Measurements from ENCODE around the gene NCOR1. TPM values are rescaled to one million over a fixed set of nuclear protein-coding genes. Genes with fewer than 3 reads are reported as not detected.
"Not testable (repeated sequence)": the region's sequence is repeated elsewhere in the genome, so short reads cannot be mapped to it uniquely, and the experiment has no call there.

The NCOR1 gene
- total and polyA plus RNA-seq, 2 experiments from 2014 or later: 102 to 132 TPM

DNA sequence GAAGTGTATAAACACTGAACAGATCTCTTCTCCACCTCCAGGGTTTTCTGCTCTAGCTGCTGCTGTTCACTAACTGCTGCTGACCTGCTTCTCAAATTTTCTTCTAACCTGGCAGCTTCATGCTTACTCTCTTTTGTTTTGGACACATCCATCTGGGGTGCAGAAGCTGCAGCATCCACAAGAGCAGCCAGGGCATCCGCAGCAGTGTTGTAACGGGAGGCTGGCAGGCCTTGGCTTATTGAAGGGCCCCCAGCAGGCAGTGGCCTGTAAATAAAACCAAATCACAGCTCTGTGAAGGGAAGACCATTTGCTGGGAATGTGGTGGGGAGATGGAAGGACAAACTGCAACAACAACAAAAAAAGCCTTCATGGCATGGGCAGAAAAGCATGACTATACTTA lies 153.7 kb downstream of the NCOR1 start:
- H3K27ac ChIP-seq (ENCODE audit: low read depth): no peak overlapping the region
- Mint-ChIP-seq H3K4me3 (no peak overlapping the region), H3K27ac (no peak overlapping the region), H3K36me3 (ENCODE audit: low read depth) (peaks cover 71% of the 10 kb centered on the region), H3K4me1 (no peaks in the 10 kb centered on the region), H3K9me3 (no peaks in the 10 kb centered on the region), H3K27me3 (ENCODE audit: insufficient read depth, low read depth, poor library complexity) (no peaks in the 10 kb centered on the region)
- H3K4me3 ChIP-seq: no peak overlapping the region
- no peak overlapping the region for H3K4me2 ChIP-seq
- ATAC-seq (no peak), DNase-seq (ENCODE audit: low spot score) (no peak)
- no peaks in the 10 kb centered on the region for H3K4me1 ChIP-seq (ENCODE audit: insufficient read depth)
- H2AFZ ChIP-seq: no peak overlapping the region
- no peaks in the 10 kb centered on the region for H3K27me3 ChIP-seq (ENCODE audit: insufficient read depth)
- H3K9me2 ChIP-seq (ENCODE audit: insufficient read depth): no peaks in the 10 kb centered on the region
- H3K79me2 ChIP-seq (replicated peaks; ENCODE audit: insufficient read depth): no peaks in the 10 kb centered on the region; the same call in 1 of the 2 replicates
- peaks cover 60% of the 10 kb centered on the region for H3K36me3 ChIP-seq (ENCODE audit: insufficient read depth)
- no peaks in the 10 kb centered on the region for H3F3A ChIP-seq (replicated peaks; ENCODE audit: low read depth)
- H4K20me1 ChIP-seq (replicated peaks; ENCODE audit: insufficient read depth): 0 out of 2 replicates have a peak, but pooled peaks cover 4% of the 10 kb centered on the region
- TF ChIP-seq ZNF331 (CRISPR knock-in tag; IDR thresholded peaks at IDR 0.05; ENCODE audit: low read depth): no peak
- TF ChIP-seq, protein P1, sequence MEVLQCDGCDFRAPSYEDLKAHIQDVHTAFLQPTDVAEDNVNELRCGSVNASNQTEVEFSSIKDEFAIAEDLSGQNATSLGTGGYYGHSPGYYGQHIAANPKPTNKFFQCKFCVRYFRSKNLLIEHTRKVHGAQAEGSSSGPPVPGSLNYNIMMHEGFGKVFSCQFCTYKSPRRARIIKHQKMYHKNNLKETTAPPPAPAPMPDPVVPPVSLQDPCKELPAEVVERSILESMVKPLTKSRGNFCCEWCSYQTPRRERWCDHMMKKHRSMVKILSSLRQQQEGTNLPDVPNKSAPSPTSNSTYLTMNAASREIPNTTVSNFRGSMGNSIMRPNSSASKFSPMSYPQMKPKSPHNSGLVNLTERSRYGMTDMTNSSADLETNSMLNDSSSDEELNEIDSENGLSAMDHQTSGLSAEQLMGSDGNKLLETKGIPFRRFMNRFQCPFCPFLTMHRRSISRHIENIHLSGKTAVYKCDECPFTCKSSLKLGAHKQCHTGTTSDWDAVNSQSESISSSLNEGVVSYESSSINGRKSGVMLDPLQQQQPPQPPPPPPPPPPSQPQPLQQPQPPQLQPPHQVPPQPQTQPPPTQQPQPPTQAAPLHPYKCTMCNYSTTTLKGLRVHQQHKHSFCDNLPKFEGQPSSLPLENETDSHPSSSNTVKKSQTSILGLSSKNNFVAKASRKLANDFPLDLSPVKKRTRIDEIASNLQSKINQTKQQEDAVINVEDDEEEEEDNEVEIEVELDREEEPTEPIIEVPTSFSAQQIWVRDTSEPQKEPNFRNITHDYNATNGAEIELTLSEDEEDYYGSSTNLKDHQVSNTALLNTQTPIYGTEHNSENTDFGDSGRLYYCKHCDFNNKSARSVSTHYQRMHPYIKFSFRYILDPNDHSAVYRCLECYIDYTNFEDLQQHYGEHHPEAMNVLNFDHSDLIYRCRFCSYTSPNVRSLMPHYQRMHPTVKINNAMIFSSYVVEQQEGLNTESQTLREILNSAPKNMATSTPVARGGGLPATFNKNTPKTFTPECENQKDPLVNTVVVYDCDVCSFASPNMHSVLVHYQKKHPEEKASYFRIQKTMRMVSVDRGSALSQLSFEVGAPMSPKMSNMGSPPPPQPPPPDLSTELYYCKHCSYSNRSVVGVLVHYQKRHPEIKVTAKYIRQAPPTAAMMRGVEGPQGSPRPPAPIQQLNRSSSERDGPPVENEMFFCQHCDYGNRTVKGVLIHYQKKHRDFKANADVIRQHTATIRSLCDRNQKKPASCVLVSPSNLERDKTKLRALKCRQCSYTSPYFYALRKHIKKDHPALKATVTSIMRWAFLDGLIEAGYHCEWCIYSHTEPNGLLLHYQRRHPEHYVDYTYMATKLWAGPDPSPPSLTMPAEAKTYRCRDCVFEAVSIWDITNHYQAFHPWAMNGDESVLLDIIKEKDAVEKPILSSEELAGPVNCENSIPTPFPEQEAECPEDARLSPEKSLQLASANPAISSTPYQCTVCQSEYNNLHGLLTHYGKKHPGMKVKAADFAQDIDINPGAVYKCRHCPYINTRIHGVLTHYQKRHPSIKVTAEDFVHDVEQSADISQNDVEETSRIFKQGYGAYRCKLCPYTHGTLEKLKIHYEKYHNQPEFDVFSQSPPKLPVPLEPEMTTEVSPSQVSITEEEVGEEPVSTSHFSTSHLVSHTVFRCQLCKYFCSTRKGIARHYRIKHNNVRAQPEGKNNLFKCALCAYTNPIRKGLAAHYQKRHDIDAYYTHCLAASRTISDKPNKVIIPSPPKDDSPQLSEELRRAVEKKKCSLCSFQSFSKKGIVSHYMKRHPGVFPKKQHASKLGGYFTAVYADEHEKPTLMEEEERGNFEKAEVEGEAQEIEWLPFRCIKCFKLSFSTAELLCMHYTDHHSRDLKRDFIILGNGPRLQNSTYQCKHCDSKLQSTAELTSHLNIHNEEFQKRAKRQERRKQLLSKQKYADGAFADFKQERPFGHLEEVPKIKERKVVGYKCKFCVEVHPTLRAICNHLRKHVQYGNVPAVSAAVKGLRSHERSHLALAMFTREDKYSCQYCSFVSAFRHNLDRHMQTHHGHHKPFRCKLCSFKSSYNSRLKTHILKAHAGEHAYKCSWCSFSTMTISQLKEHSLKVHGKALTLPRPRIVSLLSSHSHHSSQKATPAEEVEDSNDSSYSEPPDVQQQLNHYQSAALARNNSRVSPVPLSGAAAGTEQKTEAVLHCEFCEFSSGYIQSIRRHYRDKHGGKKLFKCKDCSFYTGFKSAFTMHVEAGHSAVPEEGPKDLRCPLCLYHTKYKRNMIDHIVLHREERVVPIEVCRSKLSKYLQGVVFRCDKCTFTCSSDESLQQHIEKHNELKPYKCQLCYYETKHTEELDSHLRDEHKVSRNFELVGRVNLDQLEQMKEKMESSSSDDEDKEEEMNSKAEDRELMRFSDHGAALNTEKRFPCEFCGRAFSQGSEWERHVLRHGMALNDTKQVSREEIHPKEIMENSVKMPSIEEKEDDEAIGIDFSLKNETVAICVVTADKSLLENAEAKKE (CRISPR knock-in tag; IDR thresholded peaks at IDR 0.05): no peak
- no peak for TF ChIP-seq NANOG (IDR thresholded peaks at IDR 0.05; ENCODE audit: borderline replicate concordance)
- TF ChIP-seq, protein P2, sequence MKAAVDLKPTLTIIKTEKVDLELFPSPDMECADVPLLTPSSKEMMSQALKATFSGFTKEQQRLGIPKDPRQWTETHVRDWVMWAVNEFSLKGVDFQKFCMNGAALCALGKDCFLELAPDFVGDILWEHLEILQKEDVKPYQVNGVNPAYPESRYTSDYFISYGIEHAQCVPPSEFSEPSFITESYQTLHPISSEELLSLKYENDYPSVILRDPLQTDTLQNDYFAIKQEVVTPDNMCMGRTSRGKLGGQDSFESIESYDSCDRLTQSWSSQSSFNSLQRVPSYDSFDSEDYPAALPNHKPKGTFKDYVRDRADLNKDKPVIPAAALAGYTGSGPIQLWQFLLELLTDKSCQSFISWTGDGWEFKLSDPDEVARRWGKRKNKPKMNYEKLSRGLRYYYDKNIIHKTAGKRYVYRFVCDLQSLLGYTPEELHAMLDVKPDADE (IDR thresholded peaks at IDR 0.05): no peak
- TF ChIP-seq STAT1 (IDR thresholded peaks at IDR 0.05; ENCODE audit: unreplicated experiment): no peak
- TF ChIP-seq CREB1 (CRISPR knock-in tag; IDR thresholded peaks at IDR 0.05; ENCODE audit: low read depth): no peak
- TF ChIP-seq POLR2AphosphoS5 (IDR thresholded peaks at IDR 0.05; ENCODE audit: low read depth): no peak
- TF ChIP-seq, protein P3, sequence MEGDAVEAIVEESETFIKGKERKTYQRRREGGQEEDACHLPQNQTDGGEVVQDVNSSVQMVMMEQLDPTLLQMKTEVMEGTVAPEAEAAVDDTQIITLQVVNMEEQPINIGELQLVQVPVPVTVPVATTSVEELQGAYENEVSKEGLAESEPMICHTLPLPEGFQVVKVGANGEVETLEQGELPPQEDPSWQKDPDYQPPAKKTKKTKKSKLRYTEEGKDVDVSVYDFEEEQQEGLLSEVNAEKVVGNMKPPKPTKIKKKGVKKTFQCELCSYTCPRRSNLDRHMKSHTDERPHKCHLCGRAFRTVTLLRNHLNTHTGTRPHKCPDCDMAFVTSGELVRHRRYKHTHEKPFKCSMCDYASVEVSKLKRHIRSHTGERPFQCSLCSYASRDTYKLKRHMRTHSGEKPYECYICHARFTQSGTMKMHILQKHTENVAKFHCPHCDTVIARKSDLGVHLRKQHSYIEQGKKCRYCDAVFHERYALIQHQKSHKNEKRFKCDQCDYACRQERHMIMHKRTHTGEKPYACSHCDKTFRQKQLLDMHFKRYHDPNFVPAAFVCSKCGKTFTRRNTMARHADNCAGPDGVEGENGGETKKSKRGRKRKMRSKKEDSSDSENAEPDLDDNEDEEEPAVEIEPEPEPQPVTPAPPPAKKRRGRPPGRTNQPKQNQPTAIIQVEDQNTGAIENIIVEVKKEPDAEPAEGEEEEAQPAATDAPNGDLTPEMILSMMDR (conservative IDR thresholded peaks at IDR 0.05; ENCODE audit: low read depth in 2 of 2): no peak

DNA sequence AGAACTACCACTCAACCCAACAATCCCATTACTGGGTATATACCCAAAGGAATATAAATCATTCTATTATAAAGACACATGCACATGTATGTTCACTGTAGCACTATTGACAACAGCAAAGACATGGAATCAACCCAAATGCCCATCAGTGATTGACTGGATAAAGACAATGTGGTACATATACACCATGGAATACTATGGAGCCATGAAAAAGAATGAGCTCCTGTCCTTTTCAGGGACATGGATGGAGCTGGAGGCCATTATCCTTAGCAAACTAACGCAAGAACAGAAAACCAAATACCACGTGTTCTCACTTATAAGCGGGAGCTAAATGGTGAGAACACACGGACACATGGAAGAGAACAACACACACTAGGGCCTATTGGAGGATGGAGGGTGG lies 160.2 kb downstream of the NCOR1 start:
- H3K4me3 Mint-ChIP-seq; DNase-seq (ENCODE audit: low spot score); H3K4me1 ChIP-seq (ENCODE audit: insufficient read depth); H3K27ac ChIP-seq (ENCODE audit: low read depth); H3K27me3 ChIP-seq (ENCODE audit: insufficient read depth); H3K4me2 ChIP-seq; H3K9me2 ChIP-seq (ENCODE audit: insufficient read depth); H2AFZ ChIP-seq; H3K9me3 Mint-ChIP-seq; H3K27me3 Mint-ChIP-seq (ENCODE audit: insufficient read depth, low read depth, poor library complexity); H3K4me1 Mint-ChIP-seq; ATAC-seq; H3K27ac Mint-ChIP-seq; H3K4me3 ChIP-seq; H3F3A ChIP-seq (replicated peaks; ENCODE audit: low read depth): not testable (repeated sequence)
- peaks cover 56% of the 10 kb centered on the region for H3K36me3 Mint-ChIP-seq (ENCODE audit: low read depth)
- peaks cover 20% of the 10 kb centered on the region; the same call in 1 of the 2 replicates for H3K36me3 ChIP-seq (ENCODE audit: insufficient read depth)
- peaks cover 26% of the 10 kb centered on the region for H3K79me2 ChIP-seq (replicated peaks; ENCODE audit: insufficient read depth)
- peaks cover 11% of the 10 kb centered on the region for H4K20me1 ChIP-seq (replicated peaks; ENCODE audit: insufficient read depth)

Data from GM23338 (cell line).